ENCODE results near the gene TTN.

GRCh38 chr2:178677599-178677998 is 129.6 kb downstream of the TTN start:
- TF ChIP-seq HDGF (IDR thresholded peaks at IDR 0.05; ENCODE audit: borderline replicate concordance) (no peak), SUZ12 (IDR thresholded peaks at IDR 0.05) (no peak), CTBP1 (IDR thresholded peaks at IDR 0.05; ENCODE audit: borderline replicate concordance) (no peak), FOXM1 (IDR thresholded peaks at IDR 0.05; ENCODE audit: borderline replicate concordance) (no peak), LEF1 (IDR thresholded peaks at IDR 0.05; ENCODE audit: borderline replicate concordance) (no peak), TARDBP (IDR thresholded peaks at IDR 0.05) (no peak), FOXK2 (IDR thresholded peaks at IDR 0.05) (no peak)
